H1 (cell line): Measurements from ENCODE around the gene NT5M. TPM values are rescaled to one million over a fixed set of nuclear protein-coding genes. Genes with fewer than 3 reads are reported as not detected.

ENCODE experiments used
- EP300 ChIP-seq, 2 experiments: IDR thresholded peaks; 1 replicate in 1 of 2; 2 replicates in 1 of 2; pipeline ENCODE4 v1.6.1; 2011 to 2012; ENCODE audit warnings: low read depth in 2 of 2, low read length in 2 of 2, mild to moderate bottlenecking in 2 of 2, borderline replicate concordance in 1 of 2, inconsistent platforms in 1 of 2, moderate library complexity in 1 of 2
- polyA plus RNA-seq, 7 experiments: library from polyadenylated mRNA; depleted of rRNA in 3 of 7; stranded (reverse) in 5 of 7; unstranded in 2 of 7; fragments of >200 nt in 5 of 7; fragments of 200-250 nt in 2 of 7; gene quantifications; 1 replicate in 5 of 7; 2 replicates in 1 of 7; 4 replicates in 1 of 7; pipeline versions ENCODE4 v1.2.1 to v1.2.3, GENCODE V29; 2011 to 2013; ENCODE audit warnings: missing spikeins in 2 of 7, mixed read lengths in 2 of 7
- total RNA-seq: library from RNA; stranded (reverse); fragmentation: NEBNext Ultra II Directional; extraction: Animal tissue kit (Norgen Biotek cat#: 25700); gene quantifications from 2 replicates; pipeline ENCODE4 v1.2.1, GENCODE V29; 2021

NT5M gene
- total and polyA plus RNA-seq, 2 of the 8 experiments (the other 6 are each of a cell fraction or from before 2014, with no cell fraction given) = 7.6 to 18.2 TPM

DNA sequence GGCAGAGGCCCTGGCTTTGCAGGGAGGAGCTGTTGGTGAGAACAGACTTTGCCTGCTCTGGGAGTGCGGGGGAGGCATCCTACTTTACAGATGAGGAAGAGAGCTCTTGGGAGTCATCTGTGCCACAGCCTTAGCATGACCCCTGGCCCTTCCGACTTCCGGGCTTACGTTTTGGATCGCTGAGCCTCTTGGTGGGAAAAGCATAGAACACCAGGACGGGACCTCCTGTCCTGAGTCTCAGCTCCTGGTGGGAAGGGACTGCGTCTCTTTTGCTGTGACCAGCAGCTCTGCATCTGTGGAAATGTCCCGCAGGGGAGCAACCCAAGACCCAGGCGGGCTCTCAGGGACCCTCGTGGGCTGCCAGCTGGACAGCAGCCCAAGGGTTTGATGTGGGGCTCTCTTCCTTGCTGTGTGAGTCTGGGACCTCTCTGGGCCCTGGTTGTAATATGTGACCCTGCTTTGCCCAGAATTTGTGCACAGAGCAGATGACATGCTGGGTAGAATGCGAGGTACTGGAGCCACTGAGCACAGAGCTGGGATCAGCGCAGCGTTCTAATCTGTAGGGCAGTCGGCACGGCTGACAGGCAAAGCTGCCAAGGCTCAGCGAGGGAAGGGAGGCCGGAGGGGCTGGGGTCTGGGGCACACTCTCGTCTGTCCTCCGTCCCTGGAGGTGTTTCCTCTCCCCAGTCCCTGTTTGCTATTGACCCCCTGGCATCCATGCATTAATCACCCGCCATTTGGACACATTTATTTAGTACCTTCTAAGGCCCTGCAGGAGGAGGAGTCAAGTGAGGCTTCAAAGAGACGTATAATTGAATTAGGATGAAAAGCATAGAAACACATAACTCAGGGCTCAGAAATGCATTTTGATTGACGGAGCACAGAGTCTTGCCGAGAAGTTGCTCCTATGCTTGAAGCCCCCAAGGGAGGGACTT is 64.0 kb downstream of the NT5M start (continued):
- TF ChIP-seq EP300 (IDR thresholded peaks at IDR 0.05; ENCODE audit: borderline replicate concordance in 1 of 2, low read depth in 2 of 2, low read length in 2 of 2) = no peak
